Measurements from ENCODE around the gene GSTK1.

DNA sequence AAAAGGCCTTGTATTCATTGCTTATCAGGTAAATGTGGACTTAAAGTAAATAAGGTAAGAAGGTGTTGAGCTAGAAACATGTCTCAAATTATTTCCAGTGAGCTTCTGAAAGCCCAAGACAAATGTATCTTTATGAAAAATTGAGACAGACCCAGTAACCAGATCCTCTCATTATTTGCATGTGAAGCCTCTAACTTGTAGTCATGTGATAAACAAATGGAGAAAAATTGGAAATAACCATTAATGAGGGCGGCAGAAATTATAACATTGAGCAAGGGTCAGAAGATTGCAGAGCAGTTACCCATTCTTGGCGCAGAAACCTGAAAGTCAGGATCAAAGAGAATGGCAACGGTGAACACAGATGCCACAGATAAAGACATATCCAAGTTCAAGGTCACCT lies 41.5 kb upstream of the GSTK1 start, which contains the start of gene TAS2R40:
- TF ChIP-seq, protein P1, sequence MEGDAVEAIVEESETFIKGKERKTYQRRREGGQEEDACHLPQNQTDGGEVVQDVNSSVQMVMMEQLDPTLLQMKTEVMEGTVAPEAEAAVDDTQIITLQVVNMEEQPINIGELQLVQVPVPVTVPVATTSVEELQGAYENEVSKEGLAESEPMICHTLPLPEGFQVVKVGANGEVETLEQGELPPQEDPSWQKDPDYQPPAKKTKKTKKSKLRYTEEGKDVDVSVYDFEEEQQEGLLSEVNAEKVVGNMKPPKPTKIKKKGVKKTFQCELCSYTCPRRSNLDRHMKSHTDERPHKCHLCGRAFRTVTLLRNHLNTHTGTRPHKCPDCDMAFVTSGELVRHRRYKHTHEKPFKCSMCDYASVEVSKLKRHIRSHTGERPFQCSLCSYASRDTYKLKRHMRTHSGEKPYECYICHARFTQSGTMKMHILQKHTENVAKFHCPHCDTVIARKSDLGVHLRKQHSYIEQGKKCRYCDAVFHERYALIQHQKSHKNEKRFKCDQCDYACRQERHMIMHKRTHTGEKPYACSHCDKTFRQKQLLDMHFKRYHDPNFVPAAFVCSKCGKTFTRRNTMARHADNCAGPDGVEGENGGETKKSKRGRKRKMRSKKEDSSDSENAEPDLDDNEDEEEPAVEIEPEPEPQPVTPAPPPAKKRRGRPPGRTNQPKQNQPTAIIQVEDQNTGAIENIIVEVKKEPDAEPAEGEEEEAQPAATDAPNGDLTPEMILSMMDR (IDR thresholded peaks at IDR 0.05): no peak
- TF ChIP-seq POLR2A (IDR thresholded peaks at IDR 0.05): no peak

Measured in uterus (tissue), 2 donors.